ENCODE measurements around the gene SLC3A2.
"Not testable (repeated sequence)": the region's sequence is repeated elsewhere in the genome, so short reads cannot be mapped to it uniquely, and the experiment has no call there.

SLC3A2 gene

GRCh38 chr11:62852523-62853188 lies 28.0 kb upstream of the SLC3A2 start:
- no peak for DNase-seq

DNA sequence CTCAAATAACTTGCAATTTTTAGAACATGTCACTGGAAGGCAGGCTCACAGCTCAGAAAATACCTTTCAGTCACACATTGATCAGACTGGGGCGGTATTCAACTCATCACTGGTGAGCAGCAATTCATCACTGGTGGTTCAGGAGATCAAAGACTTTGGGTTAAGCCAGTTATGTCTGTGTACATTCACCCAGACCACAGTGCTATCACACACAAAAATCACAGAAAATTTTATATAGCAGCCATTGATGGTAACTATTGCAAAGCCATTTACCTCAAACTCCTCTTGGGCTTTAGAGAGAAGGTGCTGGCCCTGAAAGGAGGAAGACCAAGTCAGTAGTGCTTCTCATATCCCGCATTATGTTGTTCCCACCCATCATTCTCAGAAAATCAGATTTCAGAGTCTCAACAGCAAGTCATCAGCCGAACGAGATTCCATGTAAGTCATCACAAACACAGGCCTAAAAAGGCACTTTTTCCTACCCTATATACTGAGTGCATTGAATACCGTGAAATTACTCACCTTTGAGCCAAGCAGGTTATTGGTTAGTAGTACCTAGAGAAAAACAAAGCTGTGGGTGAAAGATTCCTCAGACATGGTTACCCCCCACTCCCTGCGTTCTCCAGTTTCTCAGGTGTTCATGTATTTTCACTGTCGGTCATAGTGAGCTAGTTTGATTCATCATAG lies 27.3 kb upstream of the SLC3A2 start:
- no peak for DNase-seq

GRCh38 chr11:62854013-62854824 lies 26.5 kb upstream of the SLC3A2 start:
- no peak for DNase-seq

DNA sequence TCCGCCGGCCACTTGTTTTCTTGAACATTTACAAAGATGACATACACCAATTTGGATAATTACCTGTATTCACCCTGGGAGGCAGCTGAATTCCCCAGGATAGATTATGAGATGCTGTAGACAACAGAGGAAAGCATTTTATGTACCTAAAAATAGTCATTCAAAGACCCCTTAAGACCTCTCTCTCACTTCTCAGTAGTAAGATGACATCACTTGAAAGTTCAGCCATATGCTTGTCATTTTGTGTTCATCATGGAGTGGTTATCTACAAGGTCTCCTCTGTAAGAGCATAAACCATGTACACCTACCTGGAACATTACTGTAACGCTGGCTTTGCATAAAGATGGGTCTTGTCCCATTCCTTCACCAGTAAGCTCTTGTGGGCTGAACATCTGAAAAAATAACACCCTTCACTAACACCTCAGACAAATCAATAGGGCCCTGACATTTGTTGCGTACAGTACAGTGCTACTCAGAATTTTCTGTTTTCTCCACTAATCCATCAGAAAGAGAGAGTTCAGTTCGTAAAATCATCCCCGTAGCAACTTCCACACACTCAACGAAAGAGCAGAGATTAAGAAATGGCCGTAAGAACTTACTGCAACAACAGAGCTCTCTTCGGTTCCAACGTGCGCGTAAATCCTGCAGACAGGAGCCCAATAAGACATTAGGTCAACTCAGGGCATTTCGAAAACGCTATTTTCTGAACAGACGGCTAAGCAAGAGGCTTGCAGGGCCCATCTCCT lies 25.7 kb upstream of the SLC3A2 start:
- no peak for DNase-seq

- DNase-seq = peak; percentile 73 to 99 (median 93)
Measured at GRCh38 chr11:62855571-62856332, 24.9 kb upstream of the SLC3A2 start.

- no peak for DNase-seq
Measured at GRCh38 chr11:62856333-62856895, 24.3 kb upstream of the SLC3A2 start.

- no peak for DNase-seq
Measured at GRCh38 chr11:62857541-62857982, 23.1 kb upstream of the SLC3A2 start.

- no peak for DNase-seq
Measured at GRCh38 chr11:62858201-62858600, 22.5 kb upstream of the SLC3A2 start.

- not testable (repeated sequence) for DNase-seq
Measured at GRCh38 chr11:62859281-62859703, 21.4 kb upstream of the SLC3A2 start.

DNA sequence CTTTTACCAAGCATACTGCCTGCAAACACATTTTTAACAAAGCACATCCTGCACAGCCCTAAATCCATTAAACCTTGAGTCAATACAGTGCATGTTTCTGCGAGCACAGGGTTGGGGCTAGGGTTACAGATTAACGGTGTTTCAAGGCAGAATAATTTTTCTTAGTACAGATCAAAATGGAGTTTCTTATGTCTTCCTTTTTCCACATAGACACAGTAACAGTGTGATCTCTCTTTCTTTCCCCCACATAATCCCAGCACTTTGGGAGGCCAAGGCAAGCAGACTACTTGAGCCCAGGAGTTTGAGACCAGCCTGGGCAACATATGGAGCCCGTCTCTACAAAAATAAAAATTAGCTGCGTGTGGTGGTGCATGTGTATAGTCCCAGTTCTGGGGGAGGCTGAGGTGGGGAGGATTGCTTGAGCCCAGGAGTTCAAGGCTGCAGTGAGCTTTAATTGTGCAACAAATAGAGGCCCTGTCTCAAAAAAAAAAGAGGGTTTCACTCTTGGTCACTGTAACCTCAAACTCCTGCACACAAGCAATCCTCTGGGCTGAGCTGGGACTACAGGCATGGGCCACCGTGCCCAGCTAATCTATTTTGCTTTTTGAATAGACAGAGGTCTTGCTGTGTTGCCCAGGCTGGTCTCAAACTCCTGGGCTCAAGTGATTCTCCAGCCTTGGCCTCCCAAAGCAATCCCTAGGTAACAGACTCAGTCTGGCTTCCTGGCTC lies 19.7 kb upstream of the SLC3A2 start:
- no peak for DNase-seq

GRCh38 chr11:62861564-62862192 lies 19.0 kb upstream of the SLC3A2 start:
- not testable (repeated sequence) for DNase-seq

DNA sequence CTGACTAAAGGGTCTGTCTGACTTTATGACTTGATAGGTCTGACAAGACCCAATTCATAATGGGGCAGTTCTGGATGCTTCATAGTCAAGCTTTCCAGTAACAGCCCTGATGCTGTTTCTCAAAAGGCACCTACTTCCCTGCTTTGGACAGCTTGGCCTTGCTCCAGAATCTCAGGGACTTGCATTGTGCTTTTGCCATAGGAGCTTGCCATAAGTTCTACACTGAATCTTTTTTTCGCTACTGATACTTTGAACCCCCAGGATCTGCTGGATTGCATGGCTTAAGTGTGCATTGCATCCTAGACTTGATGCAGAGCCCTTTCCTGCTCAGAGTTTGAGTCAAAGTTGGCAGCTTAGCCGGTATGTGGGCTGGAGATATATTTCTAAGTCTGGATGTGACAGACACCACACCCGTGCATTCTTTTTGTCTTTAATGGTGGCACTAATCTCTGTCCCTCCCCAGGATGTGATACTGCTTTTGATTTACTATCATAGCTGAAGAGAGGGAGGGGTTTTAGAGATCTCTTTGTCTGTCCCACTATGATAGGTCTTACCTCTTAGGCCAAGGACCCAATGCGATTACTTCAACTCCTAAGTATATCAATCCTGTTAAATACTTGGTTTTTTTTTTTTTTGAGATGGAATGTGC lies 16.9 kb upstream of the SLC3A2 start:
- peak in 1 of 51 donors; percentile 17 for DNase-seq

- no peak for DNase-seq
Measured at GRCh38 chr11:62865635-62866034, 15.1 kb upstream of the SLC3A2 start.

- no peak for DNase-seq
Measured at GRCh38 chr11:62874851-62875250, 5.8 kb upstream of the SLC3A2 start.

DNA sequence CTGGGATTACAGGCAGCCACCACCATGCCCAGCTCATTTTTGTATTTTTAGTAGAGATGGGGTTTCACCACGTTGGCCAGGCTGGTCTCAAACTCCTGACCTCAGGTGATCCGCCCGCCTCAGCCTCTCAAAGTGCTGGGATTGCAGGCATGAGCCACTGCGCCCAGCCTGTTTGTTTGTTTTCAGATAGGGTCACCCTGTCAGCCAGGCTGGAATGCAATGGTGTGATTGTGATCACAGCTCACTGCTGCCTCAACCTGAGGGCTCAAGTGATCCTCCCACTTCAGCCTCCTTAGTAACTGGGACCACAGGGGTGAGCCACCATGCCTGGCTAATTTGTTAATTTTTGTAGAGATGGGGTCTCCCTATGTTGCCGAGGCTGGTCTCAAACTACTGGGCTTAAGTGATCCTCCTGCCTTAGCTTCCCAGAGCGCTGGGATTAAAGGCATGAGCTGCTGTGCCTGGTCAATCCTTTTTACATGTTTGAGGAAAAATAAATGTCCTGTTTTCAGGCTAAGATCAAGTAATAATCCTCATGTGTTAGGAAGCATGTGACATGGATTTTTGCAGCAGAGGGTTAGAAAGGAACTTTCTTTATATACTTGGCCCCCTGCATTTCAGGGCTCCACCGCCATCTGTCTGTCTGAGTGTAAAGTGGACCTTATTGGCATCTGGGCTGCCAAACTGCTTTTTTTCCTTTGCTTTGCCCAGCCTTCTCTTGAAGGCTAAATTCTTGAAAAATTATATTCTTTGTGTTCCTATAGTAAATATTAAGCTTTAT lies 4.8 kb upstream of the SLC3A2 start:
- no peak for DNase-seq

GRCh38 chr11:62876712-62877111 lies 4.0 kb upstream of the SLC3A2 start:
- DNase-seq = no peak

GRCh38 chr11:62879235-62879978 lies 1.3 kb upstream of the SLC3A2 start:
- peak in 28 of 51 donors; percentile 10 to 78 (median 42) for DNase-seq
